Measurements from ENCODE around the gene DCC.

Gene DCC

DNA sequence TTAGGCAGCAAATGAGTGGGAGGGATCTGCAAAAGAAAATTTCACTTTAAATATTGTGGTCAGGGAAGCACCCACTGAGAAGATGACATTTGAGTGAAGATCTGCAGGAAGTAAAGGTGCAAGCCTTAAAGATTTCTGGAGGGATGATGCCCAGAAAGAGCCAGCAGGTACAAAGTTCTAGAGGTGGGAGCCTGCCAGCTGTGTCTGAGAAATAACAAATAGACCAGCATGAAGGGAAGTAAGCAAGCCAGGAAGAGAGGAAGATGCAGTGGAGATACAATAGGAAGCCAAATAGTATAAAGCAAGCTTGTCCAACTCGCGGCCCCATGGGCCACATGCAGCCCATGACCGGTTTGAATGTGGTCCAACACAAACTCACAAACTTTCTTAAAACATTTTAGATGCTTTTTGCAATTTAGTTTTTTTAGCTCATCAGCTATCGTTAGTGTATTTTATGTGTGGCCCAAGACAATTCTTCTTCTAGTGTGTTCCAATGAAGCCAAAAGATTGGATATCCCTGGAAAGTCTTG, 489.9 kb downstream of the DCC start:
- no peak for DNase-seq

DNA sequence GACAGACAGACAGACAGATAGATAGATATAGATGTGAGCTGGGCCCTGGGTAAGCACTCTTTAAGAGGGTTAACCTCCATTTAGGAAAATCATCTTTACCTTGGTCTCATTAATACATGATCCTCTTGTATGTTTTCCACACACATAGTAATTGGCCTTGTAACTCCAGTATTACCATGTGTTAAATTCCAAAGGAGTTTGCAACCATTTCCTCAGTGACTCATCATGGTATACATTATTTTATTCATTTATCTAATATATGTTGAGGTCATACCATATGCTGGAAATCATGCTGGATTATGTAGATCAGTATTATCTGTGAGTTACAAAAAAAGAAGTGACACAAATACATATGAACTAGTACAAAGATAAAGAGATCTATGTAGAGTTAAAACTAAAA, 504.3 kb downstream of the DCC start:
- DNase-seq = no peak

DNA sequence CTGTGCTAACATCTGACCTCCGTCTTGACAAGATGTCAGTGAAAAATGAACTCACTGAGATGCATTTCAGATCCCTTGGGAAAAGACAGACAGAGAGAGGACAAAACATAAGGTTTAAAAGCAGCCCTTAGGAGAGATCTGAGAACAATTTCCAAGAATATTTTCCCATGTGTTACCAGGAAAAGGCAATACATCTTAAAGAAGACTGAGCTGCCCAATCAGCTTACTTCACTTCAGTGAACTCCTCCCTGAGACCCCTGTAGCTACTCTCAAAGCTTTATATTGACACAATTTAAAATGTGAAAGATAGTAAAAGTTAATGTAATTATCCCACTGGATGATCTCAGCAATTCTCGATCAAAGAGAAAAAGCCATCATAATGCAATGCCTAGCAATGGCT, 505.0 kb downstream of the DCC start:
- DNase-seq = no peak

DNA sequence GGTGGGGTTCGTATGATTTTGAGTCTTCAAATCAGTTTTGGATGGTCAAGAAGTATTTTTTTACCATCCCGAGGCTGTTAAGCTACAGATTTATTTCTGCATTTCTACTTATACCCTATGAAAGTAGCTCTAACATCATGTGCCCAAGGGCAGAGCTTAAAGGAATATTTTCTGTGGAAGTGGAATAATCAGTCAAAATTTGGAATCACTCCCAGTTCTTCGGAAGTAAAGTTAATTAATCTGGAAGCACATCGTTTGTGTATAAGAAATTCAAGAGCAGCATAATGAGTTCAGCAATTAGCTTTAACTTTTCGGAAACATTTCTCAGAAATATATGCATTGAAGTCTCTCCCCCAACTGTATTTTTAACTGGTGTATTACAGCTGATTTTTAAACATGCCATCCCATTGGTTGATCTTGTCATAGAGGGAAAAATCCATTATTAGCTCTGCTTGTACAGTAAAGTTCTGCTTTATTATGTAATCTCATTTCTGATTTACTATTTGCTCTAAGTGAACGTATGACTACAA, 510.1 kb downstream of the DCC start:
- no peak for DNase-seq

DNA sequence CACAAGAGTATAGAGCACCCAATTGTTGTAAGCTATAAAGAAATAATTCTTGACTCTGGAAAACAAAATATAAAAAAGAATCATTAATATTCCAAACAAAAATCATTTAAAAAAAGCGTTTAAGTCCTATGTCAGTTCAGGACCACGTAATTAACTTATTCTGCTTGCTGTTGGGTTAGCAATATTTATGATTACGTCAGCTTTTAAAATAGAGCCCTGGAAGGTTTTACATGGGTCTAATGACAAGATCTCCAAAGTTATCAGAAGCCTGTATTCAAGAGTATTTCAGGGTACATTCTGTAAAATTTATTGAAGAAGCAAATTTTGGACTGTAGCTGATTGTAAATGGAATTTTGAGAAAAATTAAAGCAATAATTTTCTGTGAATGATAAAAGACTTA, 521.6 kb downstream of the DCC start:
- no peak for DNase-seq

DNA sequence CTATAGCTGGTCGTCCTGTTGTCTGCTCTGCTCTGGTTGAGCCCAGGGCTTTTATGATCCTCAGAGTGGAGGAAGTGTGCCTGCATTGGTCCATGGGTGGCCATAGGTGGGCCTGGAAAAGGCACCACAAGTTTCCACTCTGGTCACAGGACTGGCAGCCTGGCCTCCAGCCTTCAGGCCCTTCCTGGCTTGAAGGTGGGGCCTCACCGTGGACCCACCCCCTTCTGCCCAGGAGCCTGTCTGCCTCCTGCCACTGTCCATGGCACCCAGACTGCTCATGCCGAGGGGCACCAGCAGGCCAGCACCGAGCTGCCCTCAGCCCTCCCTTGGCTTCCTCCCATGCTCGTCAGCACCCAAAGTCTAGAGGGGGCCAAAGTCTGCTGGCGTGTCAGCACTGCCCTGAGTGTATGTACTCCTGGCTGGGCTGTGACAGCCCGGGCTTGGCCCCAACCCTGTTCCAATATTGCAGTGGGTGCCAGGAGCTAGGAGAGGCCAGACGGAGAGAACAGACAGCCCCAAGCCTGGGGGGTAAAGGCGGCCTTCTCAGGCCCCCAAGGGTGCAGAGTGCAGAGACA, 529.4 kb downstream of the DCC start:
- no peak for DNase-seq

DNA sequence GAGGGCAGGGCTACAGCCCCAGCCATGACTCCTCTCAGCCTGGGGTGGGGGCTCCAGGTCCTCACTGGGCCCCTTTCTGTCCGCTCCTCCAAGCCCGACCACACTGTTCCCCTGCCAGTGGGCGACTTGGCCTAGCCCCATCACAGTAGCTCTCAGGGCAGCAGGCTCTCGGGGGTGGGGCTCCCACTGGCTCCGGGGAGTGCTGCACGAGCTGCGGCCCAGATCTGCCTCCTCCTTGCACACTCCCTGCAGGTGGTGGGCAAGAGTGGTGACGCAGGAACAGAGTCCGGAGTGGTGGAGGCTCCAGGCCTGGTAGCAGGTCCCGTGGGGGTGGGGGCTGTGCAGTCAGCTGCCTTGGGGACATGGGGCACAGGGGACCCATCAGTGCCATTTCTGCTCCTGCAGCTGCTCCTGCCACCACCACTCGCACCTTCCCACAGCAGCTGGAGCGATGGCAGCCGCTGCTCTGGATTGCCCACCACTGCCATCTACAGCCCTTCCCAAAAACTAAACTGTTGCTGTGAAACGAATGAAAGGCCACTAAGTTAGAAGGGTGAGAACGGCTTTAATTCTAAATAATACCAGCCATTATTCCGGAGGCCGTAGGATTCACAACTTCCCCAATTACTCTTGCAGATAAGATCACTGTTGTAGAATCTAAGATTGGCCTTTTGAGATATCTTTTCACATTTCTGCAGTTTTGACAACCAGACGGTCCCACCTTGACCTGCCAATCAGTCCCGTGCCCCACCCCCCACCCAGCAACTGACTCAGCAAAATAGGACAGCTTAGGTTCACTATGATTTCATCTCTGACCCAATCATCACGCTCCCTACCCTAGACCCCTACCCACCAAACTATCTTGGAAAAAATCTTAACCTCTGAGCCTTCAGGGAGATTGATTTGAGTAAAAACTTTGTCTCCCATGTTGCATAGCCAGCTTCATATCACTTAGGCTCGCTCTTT, 530.2 kb downstream of the DCC start:
- no peak for DNase-seq

DNA sequence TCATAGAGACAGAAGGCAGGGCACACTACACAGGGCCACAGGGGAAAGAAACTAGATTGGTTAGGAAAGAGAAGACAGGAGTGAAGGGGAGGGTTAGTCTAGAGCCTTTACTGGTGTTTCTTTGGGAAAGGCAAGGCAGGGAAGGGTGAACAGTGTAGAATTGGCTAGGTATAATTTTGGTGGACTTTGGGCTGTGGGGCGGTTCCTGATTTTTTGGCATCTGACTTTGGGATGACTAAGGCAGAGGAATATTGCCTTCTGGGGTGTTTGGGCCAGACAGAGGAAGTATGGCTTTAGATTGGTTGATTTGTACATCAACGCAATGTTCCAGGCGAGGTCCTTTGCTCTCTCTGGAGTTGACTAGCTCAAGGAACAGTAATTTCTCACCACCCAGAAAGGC, 534.8 kb downstream of the DCC start:
- DNase-seq = no peak

DNA sequence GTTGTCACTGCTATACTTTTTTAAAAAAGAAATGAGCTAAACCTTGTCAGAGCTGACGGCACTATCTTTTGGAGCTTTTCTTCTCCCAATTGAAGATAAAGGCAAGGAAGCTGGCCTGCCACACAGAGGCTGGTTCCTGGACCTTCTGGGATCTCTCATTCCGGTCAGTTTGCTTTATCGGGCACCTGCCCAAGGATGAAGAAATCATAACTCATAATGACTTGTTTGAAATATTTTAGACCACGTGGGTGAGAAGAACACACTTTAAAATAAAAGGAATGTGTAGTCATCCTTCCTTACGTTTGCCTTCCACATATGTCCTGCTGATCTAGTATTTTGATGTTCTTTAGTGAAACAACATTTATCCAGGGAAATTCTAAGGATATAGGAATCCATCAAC, 535.7 kb downstream of the DCC start:
- no peak for DNase-seq

DNA sequence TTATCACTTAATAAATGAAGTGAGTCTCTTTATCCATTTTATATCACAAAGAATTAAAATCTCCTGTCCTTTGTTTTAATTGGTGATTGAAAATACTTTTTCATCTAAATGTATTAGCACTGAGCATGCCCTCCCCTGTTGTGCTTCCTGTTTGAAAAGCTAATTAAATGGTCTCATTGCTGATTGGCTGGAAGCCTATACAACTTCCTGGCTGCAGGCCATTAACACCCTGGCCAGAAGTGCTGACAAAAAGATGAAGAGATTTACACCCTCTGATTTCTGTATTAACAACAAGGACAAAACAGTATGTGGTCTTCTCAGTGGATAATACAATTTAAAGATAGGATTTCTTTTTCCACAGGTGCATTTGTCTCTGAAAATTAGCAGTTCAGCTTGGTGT, 548.0 kb downstream of the DCC start:
- DNase-seq = no peak

DNA sequence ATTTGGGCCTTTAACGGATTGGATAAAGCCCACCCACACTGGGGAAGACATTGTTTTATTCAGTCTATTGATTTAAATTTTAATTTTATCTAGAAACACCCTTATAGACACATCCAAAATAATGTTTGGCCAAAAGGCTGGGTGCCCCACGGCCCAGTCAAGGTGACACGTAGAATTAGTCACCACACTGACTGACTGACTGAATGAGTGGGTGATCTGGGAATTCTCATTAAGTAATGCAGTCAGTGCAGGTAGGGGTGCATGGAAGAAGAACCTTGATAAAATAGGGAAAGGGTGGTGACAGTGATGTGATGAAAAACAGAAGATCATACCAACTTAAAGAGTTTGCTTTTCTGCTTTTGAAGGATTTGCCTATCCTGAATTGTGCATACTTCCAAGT, 554.8 kb downstream of the DCC start:
- no peak for DNase-seq

DNA sequence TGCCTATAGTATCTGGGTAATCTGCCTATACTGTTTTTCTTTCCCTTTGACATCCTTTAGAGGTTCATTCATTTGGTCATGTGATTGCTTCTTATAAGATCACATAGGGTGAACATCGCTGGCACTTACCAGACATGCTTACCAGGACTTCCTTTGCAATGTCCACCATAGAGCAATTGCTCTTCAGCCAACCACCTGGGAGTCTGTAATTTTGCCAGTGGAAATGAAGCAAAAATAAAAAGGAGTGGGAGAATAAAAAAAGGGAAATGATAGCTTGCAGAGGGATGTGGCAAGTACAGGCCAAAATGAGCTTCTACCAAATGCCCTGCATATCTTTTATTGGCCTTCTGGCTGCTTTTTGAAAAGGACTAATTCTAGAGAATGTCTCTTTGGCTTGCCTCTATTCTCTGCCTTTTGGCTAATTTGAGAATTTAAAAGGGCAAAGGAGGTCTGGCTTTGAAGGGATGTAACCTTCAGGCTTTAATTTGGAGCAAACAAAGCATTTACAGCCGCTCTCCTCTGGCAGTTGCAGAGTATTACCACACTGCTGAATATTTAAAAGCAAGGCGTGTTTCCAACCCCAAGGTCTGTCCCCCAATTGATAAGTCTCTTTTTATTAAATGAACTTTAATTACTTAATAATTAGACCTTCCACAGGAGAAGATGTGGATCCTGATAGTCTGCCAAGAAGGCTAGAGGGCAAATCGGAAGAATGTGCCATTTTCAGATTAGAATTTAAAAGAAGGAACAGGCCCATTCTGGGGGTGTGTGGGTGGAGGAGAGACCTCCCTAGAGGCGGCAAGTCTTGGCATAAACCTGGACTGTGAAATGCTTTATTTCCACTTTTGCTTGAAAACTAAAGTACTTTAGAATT, 557.9 kb downstream of the DCC start:
- no peak for DNase-seq

DNA sequence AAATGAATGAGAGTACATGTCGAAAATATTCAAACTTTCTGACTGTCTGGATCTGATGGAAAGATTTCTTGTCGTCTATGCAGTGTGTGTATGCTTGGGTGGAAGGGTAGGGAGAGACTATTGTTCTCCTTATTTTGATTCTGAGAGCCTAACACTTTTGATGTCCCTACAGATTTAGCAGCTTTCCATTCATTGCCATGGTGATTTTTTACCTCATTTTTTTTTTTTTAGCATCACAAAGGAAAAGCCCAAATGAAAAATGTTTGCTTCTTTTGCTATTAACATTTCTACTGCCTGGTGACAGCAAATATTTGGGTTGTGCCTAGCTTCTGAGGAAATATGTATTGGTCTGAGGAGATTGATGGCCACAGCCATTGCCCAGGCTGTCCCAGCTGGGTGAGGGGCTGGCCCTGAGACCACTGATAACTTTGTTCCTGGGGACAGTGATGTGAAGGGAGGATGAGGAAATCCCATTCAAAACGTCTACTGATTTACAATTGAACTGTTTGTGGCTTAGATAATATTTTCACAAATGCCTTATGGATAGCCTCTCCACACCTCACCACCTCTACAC, 558.6 kb downstream of the DCC start:
- no peak for DNase-seq

DNA sequence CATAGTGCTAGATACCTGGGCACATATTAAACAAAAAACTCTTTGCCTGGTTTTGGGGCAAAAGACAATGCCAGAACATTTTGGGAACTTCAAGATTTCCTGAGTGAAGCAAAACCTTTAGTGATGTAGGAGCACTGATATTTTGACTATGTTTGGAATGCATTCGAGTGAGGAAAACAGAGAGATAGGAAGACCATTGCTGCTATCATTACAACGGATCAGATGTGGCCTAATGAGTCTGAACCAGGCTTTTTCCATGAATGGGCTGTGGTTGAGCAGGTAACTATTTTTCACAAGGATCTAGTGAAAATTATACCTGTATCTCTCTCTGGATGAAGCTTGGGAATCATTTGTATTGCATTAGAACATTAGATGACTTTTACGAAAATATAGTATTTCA, 562.2 kb downstream of the DCC start:
- no peak for DNase-seq

DNA sequence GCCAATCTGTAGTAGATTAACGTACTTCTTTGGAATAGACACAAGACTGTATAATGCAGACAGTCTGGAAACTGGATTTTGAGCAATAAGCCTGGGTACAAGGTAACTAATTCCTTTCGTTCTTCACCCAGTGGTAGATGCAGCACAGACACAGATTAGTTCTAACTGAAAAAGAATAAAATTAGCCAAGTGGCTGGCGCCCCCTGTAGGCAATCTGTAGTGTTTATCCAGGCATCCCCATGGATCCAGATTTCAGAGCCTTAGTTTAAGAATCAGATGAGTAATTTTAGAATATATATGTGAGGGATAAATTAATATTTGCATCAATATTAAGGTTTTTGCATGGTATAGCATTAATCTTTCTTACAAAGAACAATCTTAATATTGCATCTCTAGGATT, 563.9 kb downstream of the DCC start:
- peak in 1 of 2 donors; percentile 17 for DNase-seq

DNA sequence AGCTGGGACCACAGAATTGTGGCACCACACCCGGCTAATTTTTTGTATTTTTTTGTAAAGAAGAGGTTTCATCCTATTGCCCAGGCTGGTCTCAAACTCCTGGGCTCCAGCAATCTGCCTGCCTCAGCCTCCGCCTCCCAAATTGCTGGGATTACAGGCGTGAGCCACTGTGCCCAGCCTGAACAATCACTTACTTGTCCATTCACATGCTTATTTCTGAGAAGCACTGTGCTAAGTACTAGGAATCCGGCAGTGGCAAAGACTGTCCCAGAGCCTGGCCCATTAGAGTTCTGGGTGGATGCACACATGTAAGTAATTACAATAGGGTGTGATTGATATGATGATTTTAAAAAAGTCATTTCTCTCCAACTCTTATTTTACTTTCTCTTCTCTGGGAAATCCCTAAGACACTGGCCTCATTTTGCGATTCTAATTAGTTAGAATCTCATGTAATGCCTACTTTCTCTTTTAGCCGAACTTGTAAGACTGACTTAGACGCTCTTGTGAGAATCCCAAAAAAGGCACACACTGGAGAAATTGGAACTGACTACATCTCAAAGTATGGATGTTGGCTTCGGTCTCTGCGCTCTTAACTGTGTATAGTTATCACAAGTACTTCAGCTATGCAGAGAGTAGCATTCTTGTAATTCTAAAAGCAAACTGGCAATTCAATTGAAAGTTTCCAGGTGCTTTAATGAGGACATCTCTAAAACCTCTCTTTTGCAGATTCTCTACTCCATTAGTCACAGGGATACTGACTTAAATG, 567.7 kb downstream of the DCC start:
- DNase-seq = no peak

DNA sequence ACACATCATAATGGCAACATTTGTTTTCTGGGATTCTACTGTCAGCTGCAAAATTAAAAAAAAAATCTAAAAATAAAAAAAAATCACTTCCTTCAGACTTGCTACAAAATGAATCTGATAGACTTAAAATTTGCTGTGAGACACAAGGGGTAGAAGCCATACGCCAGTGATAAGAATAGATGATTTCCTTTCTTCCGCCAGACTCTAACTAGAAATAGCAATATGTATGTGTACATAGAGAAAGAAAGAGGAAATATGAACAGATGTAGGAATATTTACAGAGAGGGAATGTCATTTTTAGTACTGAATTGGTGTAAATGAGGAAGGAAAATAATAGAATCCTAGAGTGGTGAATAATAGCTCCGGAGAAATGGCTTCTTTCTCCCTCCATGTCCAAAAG, 574.2 kb downstream of the DCC start:
- DNase-seq = no peak

DNA sequence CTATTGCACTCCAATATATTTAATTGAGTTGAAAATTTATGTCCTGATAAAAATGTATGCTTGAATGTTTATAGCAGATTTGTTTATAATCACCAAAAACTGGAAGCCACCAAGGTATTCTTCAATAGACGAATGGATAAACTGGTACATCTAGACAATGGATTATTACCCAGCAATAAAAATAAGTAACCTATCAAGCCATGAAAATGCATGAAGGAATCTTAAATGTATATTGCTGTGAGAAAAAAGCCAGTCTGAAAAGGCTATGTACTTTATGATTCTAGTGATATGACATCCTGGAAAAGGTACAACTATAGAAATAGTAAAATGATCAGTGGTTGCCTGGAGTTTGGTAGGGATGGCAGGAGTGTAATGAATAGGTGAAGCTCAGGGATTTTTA, 580.7 kb downstream of the DCC start:
- no peak for DNase-seq

DNA sequence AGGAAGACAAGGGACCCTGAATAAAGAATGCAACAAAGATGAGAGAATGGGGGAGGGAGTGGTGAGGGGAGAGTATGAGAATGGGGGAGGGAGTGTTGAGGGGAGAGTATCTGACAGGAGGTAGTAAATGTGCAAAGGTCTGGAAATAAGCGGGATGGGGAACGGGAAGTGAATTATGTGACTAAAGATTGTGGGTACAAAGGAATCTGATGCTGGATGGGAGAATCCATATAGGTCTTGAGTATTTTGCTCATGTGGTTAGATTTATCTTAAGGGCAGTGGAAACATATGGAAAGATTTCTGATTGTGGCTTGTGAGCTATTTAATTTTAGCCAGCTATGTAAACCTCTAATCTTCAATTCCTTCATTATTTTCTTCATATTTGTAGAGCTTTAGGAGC, 593.4 kb downstream of the DCC start:
- DNase-seq = no peak

DNA sequence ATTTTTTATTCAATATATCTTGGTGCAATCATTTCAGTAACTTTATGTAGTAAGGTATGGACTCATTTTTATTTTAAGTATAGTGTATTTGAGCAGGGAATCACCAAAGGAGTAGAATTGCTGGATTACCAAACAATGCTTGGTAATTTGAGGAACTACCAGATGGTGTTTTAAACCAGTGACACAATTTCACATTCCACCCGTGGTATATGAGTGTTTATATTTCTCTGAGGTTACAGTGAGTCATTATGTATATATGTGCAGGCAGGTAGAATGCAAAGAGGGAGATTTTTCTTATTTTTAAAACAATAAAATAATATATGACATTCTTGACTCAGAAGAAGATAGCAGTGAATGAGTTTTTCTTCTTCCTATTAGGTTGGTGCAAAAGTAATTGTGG, 596.9 kb downstream of the DCC start:
- DNase-seq = no peak

DNA sequence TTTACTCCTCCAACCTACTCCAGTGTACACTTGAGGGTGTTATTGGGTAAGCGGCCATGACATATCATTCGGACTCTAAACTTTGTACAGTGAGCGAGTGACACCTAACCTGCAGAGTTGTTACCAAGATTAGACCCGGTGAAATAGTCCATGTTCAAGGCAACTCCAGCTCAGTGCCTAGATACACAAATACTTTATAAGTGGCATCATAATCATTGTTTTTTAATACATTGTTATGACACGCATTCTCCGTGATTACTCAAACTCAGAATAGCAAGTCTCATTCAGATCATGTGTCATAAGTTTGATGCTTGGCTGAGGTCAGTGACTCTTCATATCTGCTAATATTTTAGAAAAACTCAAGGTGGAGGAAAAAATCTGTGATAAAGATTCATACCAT, 597.8 kb downstream of the DCC start:
- no peak for DNase-seq

DNA sequence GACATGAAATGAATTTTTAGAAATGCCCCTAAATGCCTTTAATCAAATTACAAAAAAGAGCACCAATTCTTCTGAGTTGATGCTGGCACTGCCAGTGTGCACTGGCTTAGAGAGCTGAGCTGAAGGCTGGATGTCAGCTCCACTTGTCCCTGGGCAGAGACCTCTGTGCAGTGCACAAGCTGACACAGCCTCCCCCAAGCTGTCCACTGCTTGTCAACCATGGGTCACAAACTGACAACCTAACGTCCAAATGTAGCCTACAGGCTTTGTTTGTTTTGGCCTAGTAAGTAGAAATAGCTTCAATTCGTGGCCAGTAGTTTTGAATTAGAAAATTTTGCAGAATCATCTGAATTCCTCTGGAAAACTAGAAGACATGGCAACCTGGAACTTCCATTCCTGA, 605.6 kb downstream of the DCC start:
- DNase-seq = no peak
